Smooth muscle cell (in vitro differentiated cells): Measurements from ENCODE around the gene TMEM19. TPM values are rescaled to one million over a fixed set of nuclear protein-coding genes. Genes with fewer than 3 reads are reported as not detected.

Experiments used
- DNase-seq: peaks from one replicate; lab custom pipeline; 2025; ENCODE audit not compliant: unreplicated experiment; lab: John Stamatoyannopoulos, UW
- H2AFZ ChIP-seq: fragments of 200-600 bp; sonication (generic); 2 replicates; pipeline ENCODE4 v1.6.0; 2016; ENCODE audit warnings: antibody characterized with exemption, low read depth, mild to moderate bottlenecking
- H3F3A ChIP-seq: fragments of 200-600 bp; sonication (generic); 2 replicates; pipeline ENCODE4 v1.6.0; 2017; ENCODE audit warnings: antibody characterized with exemption, low read depth
- H3K27ac ChIP-seq: fragments of 200-600 bp; sonication (generic); 2 replicates; pipeline ENCODE4 v1.5.1; 2016; ENCODE audit warnings: low read depth, mild to moderate bottlenecking
- H3K27me3 ChIP-seq: fragments of 200-600 bp; sonication (generic); 2 replicates; pipeline ENCODE4 v1.6.1; 2016; ENCODE audit warnings: low read depth, mild to moderate bottlenecking
- H3K36me3 ChIP-seq: fragments of 200-600 bp; sonication (generic); 2 replicates; pipeline ENCODE4 v1.5.1; 2016; ENCODE audit warnings: low read depth
- H3K4me1 ChIP-seq: fragments of 200-600 bp; sonication (generic); 2 replicates; pipeline ENCODE4 v1.5.1; 2016; ENCODE audit warnings: low read depth
- H3K4me2 ChIP-seq: fragments of 200-600 bp; sonication (generic); 2 replicates; pipeline ENCODE4 v1.6.0; 2016; ENCODE audit warnings: mild to moderate bottlenecking
- H3K4me3 ChIP-seq: fragments of 200-600 bp; sonication (generic); 2 replicates; pipeline ENCODE4 v1.5.1; 2016; ENCODE audit warnings: mild to moderate bottlenecking
- H3K79me2 ChIP-seq: fragments of 200-600 bp; sonication (generic); 2 replicates; pipeline ENCODE4 v1.6.0; 2016; ENCODE audit warnings: low read depth, mild to moderate bottlenecking
- H3K9ac ChIP-seq: fragments of 200-600 bp; sonication (generic); 2 replicates; pipeline ENCODE4 v1.6.0; 2016; ENCODE audit warnings: low read depth
- H3K9me3 ChIP-seq: fragments of 200-600 bp; sonication (generic); replicated peaks from 2 replicates; pipeline ENCODE4 v1.5.1; 2016; ENCODE audit warnings: low read depth
- H4K20me1 ChIP-seq: fragments of 200-600 bp; sonication (generic); 2 replicates; pipeline ENCODE4 v1.6.0; 2016; ENCODE audit warnings: low read depth
- WGBS: methylation state at CpG from one replicate; pipeline ENCODE4 v1.1.7; 2016; ENCODE audit warnings: low lambda C conversion rate; 5-methylcytosine and 5-hydroxymethylcytosine counted together
- polyA plus RNA-seq: library from polyadenylated mRNA; unstranded; fragments of >200 nt; fragmentation: Nextera tagmentation; extraction: Ambion mirVana; gene quantifications from 2 replicates; pipeline ENCODE4 v1.2.1, GENCODE V29; 2016
- total RNA-seq: library from RNA; depleted of rRNA; stranded (reverse); fragments of >200 nt; gene quantifications from 2 replicates; pipeline ENCODE4 v1.2.3, GENCODE V29; 2014
- TF ChIP-seq, protein P1 (sequence below): fragments of 200-600 bp; sonication (generic); IDR thresholded peaks from 2 replicates; pipeline ENCODE4 v1.5.1; 2017; ENCODE audit warnings: borderline replicate concordance, mild to moderate bottlenecking, antibody characterized with exemption; ENCODE audit not compliant: insufficient read depth, poor library complexity, severe bottlenecking

Gene TMEM19
- total and polyA plus RNA-seq, 2 experiments from 2014 or later: 8.3 to 19.6 TPM

DNA sequence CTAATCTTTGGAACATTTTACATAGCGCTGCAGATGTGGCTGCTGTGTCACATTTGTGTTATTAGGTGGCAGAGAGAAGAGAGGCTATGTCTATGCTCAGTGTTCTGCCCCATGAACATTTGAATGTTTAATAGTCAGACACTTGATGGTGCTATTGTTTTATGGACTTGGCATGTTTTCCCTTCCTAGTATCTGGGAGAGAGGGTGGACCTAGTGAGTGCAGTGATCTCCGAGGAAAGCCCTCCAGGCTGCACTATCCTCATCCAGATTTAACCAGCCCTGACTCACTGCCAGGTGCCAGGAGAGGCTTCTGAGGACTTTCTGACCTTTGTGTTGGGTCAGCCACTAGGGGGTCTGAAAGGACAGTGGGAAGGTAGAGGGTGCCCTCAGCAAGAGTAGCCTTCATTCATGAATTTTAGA is 46.5 kb upstream of the TMEM19 start:
- H3K4me1 ChIP-seq: no peaks in the 10 kb centered on the region
- WGBS: 88% methylated on average over 2 of the region's 2 CpGs
- no peaks in the 10 kb centered on the region for H3K9me3 ChIP-seq
- H3K4me2 ChIP-seq: no peak overlapping the region
- no peak for DNase-seq
- H3K27ac ChIP-seq: no peak overlapping the region
- no peak overlapping the region for H3K9ac ChIP-seq
- peaks cover 48% of the 10 kb centered on the region for H3K36me3 ChIP-seq
- peaks cover 79% of the 10 kb centered on the region for H4K20me1 ChIP-seq
- TF ChIP-seq, protein P1, sequence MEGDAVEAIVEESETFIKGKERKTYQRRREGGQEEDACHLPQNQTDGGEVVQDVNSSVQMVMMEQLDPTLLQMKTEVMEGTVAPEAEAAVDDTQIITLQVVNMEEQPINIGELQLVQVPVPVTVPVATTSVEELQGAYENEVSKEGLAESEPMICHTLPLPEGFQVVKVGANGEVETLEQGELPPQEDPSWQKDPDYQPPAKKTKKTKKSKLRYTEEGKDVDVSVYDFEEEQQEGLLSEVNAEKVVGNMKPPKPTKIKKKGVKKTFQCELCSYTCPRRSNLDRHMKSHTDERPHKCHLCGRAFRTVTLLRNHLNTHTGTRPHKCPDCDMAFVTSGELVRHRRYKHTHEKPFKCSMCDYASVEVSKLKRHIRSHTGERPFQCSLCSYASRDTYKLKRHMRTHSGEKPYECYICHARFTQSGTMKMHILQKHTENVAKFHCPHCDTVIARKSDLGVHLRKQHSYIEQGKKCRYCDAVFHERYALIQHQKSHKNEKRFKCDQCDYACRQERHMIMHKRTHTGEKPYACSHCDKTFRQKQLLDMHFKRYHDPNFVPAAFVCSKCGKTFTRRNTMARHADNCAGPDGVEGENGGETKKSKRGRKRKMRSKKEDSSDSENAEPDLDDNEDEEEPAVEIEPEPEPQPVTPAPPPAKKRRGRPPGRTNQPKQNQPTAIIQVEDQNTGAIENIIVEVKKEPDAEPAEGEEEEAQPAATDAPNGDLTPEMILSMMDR: peak; percentile 15
- peaks cover 10% of the 10 kb centered on the region for H3F3A ChIP-seq
- no peak overlapping the region for H3K4me3 ChIP-seq
- peaks cover 50% of the 10 kb centered on the region for H3K79me2 ChIP-seq
- H3K27me3 ChIP-seq: no peaks in the 10 kb centered on the region
- no peak overlapping the region for H2AFZ ChIP-seq

DNA sequence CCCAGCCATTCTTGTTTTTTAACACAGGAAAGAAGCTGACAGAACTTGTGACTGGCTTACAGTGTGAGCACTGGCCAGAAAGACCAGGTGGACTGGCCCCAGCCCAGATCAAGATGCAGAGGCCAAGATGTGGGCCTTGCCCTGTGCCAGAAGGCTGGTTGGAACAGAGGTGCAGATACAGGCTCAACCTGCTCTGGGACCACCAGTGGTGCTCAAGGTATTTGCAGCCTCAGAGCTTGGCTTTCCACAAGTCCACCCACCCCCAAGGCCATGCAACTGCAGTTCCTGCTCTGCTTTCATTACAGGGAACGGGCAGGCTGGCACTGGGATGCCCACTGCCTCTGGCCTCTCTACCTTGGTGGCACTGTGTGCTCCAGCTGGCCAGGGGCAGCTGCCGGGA is 45.6 kb upstream of the TMEM19 start:
- Histone ChIP-seq H3K36me3 (peaks cover 48% of the 10 kb centered on the region), H3K4me2 (no peak overlapping the region), H4K20me1 (peaks cover 87% of the 10 kb centered on the region), H3K4me3 (no peak overlapping the region), H3K9me3 (no peaks in the 10 kb centered on the region), H3K27ac (no peak overlapping the region), H3K9ac (no peak overlapping the region), H3K4me1 (no peaks in the 10 kb centered on the region), H3K27me3 (no peaks in the 10 kb centered on the region), H3K79me2 (peaks cover 58% of the 10 kb centered on the region), H2AFZ (no peak overlapping the region), H3F3A (peaks cover 10% of the 10 kb centered on the region)
- 93% methylated on average over 2 of the region's 2 CpGs for whole genome bisulfite sequencing
- DNase-seq: no peak
- TF ChIP-seq, protein P1: no peak

DNA sequence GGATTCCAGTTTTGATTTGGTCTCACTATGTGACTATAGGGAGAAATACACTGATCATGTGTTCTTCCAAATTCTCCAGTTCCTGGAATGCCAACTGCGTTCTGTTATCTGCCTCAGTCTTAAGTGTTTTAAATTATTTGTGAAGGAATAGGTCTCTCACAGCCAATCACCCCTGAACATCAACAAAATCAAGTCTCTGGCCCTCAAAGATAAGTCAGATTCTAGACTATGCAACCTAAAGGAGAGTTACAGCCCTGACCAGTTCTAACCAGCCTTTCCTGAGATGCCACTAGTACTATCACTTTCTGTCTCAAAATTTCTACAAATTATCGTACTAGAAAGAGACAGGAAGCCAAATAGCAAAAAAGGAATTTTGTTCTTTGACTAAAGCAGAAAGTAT is 44.5 kb upstream of the TMEM19 start:
- Histone ChIP-seq H4K20me1 (peaks cover 92% of the 10 kb centered on the region), H3K9ac (no peak overlapping the region), H3K4me2 (no peak overlapping the region), H2AFZ (no peak overlapping the region), H3K9me3 (no peaks in the 10 kb centered on the region), H3F3A (peaks cover 10% of the 10 kb centered on the region), H3K4me3 (no peak overlapping the region), H3K79me2 (peaks cover 60% of the 10 kb centered on the region), H3K36me3 (peaks cover 41% of the 10 kb centered on the region), H3K27ac (no peak overlapping the region), H3K27me3 (no peaks in the 10 kb centered on the region), H3K4me1 (no peaks in the 10 kb centered on the region)
- DNase-seq: no peak
- 96% methylated on average over 2 of the region's 2 CpGs for WGBS
- TF ChIP-seq, protein P1: no peak

DNA sequence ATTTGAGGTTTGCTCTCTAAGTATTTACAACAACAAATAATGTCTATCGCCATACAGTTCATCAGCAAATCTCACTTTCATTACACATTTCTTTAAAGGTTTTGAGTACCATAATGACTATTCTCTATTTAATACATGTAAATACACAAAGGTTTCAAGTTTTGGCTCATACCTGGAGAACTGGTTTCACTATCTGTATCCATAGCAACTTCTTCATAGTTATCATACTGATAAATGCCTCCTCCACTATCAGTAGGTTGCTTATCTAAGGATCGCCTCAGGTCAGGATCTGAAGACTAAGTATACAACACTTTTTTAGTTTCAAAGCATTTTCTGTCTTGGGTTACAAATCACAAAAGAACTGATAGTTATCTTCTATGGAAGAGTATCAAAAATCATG is 43.6 kb upstream of the TMEM19 start:
- 95% methylated on average over 2 of the region's 2 CpGs for WGBS
- Histone ChIP-seq H3K27ac (peak overlapping the region; percentile 3), H3F3A (peaks cover 10% of the 10 kb centered on the region), H3K79me2 (peaks cover 69% of the 10 kb centered on the region), H3K9ac (no peak overlapping the region), H3K4me2 (no peak overlapping the region), H3K36me3 (peaks cover 43% of the 10 kb centered on the region), H3K4me3 (no peak overlapping the region), H2AFZ (no peak overlapping the region), H3K27me3 (no peaks in the 10 kb centered on the region), H3K4me1 (no peaks in the 10 kb centered on the region), H3K9me3 (no peaks in the 10 kb centered on the region), H4K20me1 (peaks cover 92% of the 10 kb centered on the region)
- TF ChIP-seq, protein P1: no peak
- DNase-seq: no peak
